Activated naive CD4-positive, alpha-beta T cell treated with anti-CD3 and anti-CD28 coated beads, Interleukin-2, amount 50 U/mL, for 24 hours (primary cell): Measurements from ENCODE around the gene CTXN3.

Experiments used
- H3K27ac Mint-ChIP-seq: one replicate; pipeline ENCODE4 v1.8.0; 2021; ENCODE audit warnings: mild to moderate bottlenecking, mixed read lengths
- H3K27me3 Mint-ChIP-seq: one replicate; pipeline ENCODE4 v1.8.0; 2021; ENCODE audit warnings: mixed read lengths
- H3K36me3 Mint-ChIP-seq: one replicate; pipeline ENCODE4 v1.8.0; 2021; ENCODE audit warnings: mixed read lengths
- H3K4me1 Mint-ChIP-seq: one replicate; pipeline ENCODE4 v1.8.0; 2021; ENCODE audit warnings: mixed read lengths
- H3K4me3 Mint-ChIP-seq: one replicate; pipeline ENCODE4 v1.8.0; 2021; ENCODE audit warnings: mild to moderate bottlenecking, mixed read lengths
- H3K9me3 Mint-ChIP-seq: one replicate; pipeline ENCODE4 v1.8.0; 2021; ENCODE audit warnings: mixed read lengths

The CTXN3 gene

GRCh38 chr5:127649018-127649439 lies at the start of gene CTXN3:
Gene CTXN3, plus strand, starts transcription at chr5:127649082. Its CDS starts 8,440 bp downstream, at chr5:127657522.
- no peak within 1 kb of the TSS for H3K4me3 Mint-ChIP-seq
- H3K4me1 Mint-ChIP-seq: no peaks in the 10 kb centered on the region
- no peaks in the 10 kb centered on the region for H3K9me3 Mint-ChIP-seq
- H3K27me3 Mint-ChIP-seq: no peaks in the 10 kb centered on the region
- no peak within 1 kb of the TSS for H3K27ac Mint-ChIP-seq
- no peaks in the 10 kb centered on the region for H3K36me3 Mint-ChIP-seq

GRCh38 chr5:127599320-127599719 lies 49.6 kb upstream of the CTXN3 start:
- Mint-ChIP-seq H3K9me3 (no peaks in the 10 kb centered on the region), H3K27ac (no peak overlapping the region), H3K4me1 (peaks cover 8% of the 10 kb centered on the region), H3K4me3 (no peak overlapping the region), H3K36me3 (no peaks in the 10 kb centered on the region), H3K27me3 (peaks cover 3% of the 10 kb centered on the region)

GRCh38 chr5:127599847-127600246 lies 49.0 kb upstream of the CTXN3 start:
- Mint-ChIP-seq H3K36me3 (no peaks in the 10 kb centered on the region), H3K27ac (no peak overlapping the region), H3K4me1 (peaks cover 8% of the 10 kb centered on the region), H3K4me3 (no peak overlapping the region), H3K27me3 (peaks cover 3% of the 10 kb centered on the region), H3K9me3 (no peaks in the 10 kb centered on the region)

- Mint-ChIP-seq H3K4me3 (no peak overlapping the region), H3K27ac (no peak overlapping the region), H3K9me3 (no peaks in the 10 kb centered on the region), H3K4me1 (no peaks in the 10 kb centered on the region), H3K36me3 (no peaks in the 10 kb centered on the region), H3K27me3 (peaks cover 3% of the 10 kb centered on the region)
These were observed 47.8 kb upstream of the CTXN3 start for GRCh38 chr5:127601111-127601510.

GRCh38 chr5:127601601-127602000 lies 47.3 kb upstream of the CTXN3 start:
- Mint-ChIP-seq H3K36me3 (no peaks in the 10 kb centered on the region), H3K9me3 (no peaks in the 10 kb centered on the region), H3K27ac (no peak overlapping the region), H3K27me3 (peaks cover 3% of the 10 kb centered on the region), H3K4me1 (no peaks in the 10 kb centered on the region), H3K4me3 (no peak overlapping the region)

GRCh38 chr5:127602481-127602880 lies 46.4 kb upstream of the CTXN3 start:
- Mint-ChIP-seq H3K9me3 (no peaks in the 10 kb centered on the region), H3K4me3 (no peak overlapping the region), H3K27me3 (peaks cover 3% of the 10 kb centered on the region), H3K27ac (no peak overlapping the region), H3K4me1 (no peaks in the 10 kb centered on the region), H3K36me3 (no peaks in the 10 kb centered on the region)

- Mint-ChIP-seq H3K4me3 (no peak overlapping the region), H3K9me3 (no peaks in the 10 kb centered on the region)
These were observed 45.7 kb upstream of the CTXN3 start for GRCh38 chr5:127602896-127603844.

GRCh38 chr5:127608077-127608660 lies 40.7 kb upstream of the CTXN3 start:
- Mint-ChIP-seq H3K4me1 (no peaks in the 10 kb centered on the region), H3K27me3 (peaks cover 3% of the 10 kb centered on the region), H3K4me3 (no peak overlapping the region), H3K9me3 (no peaks in the 10 kb centered on the region), H3K36me3 (no peaks in the 10 kb centered on the region), H3K27ac (no peak overlapping the region)

More at GRCh38 chr5:127602896-127603844, 45.7 kb upstream of the CTXN3 start:
- Mint-ChIP-seq H3K4me1 (no peaks in the 10 kb centered on the region), H3K36me3 (no peaks in the 10 kb centered on the region), H3K27me3 (peaks cover 3% of the 10 kb centered on the region), H3K27ac (no peak overlapping the region)

GRCh38 chr5:127609011-127609410 lies 39.9 kb upstream of the CTXN3 start:
- no peak overlapping the region for H3K4me3 Mint-ChIP-seq
- H3K4me1 Mint-ChIP-seq: no peaks in the 10 kb centered on the region
- no peaks in the 10 kb centered on the region for H3K36me3 Mint-ChIP-seq
- H3K27ac Mint-ChIP-seq: no peak overlapping the region
- H3K9me3 Mint-ChIP-seq: no peaks in the 10 kb centered on the region
- peaks cover 2% of the 10 kb centered on the region for H3K27me3 Mint-ChIP-seq

GRCh38 chr5:127609957-127610356 lies 38.9 kb upstream of the CTXN3 start:
- Mint-ChIP-seq H3K4me3 (no peak overlapping the region), H3K36me3 (no peaks in the 10 kb centered on the region), H3K27me3 (peaks cover 4% of the 10 kb centered on the region), H3K9me3 (no peaks in the 10 kb centered on the region), H3K4me1 (no peaks in the 10 kb centered on the region), H3K27ac (no peak overlapping the region)

- Mint-ChIP-seq H3K36me3 (no peaks in the 10 kb centered on the region), H3K27ac (no peak overlapping the region), H3K9me3 (no peaks in the 10 kb centered on the region), H3K4me3 (no peak overlapping the region), H3K27me3 (peaks cover 6% of the 10 kb centered on the region), H3K4me1 (no peaks in the 10 kb centered on the region)
These were observed 36.3 kb upstream of the CTXN3 start for GRCh38 chr5:127612441-127613141.

- Mint-ChIP-seq H3K27ac (no peak overlapping the region), H3K36me3 (no peaks in the 10 kb centered on the region), H3K4me1 (no peaks in the 10 kb centered on the region), H3K27me3 (peaks cover 6% of the 10 kb centered on the region), H3K9me3 (no peaks in the 10 kb centered on the region), H3K4me3 (no peak overlapping the region)
These were observed 33.0 kb upstream of the CTXN3 start for GRCh38 chr5:127615916-127616315.

- no peak overlapping the region for H3K4me3 Mint-ChIP-seq
- H3K27ac Mint-ChIP-seq: no peak overlapping the region
- no peaks in the 10 kb centered on the region for H3K4me1 Mint-ChIP-seq
- H3K36me3 Mint-ChIP-seq: no peaks in the 10 kb centered on the region
- no peaks in the 10 kb centered on the region for H3K9me3 Mint-ChIP-seq
- peaks cover 5% of the 10 kb centered on the region for H3K27me3 Mint-ChIP-seq
These were observed 28.9 kb upstream of the CTXN3 start for GRCh38 chr5:127619908-127620479.

- H3K9me3 Mint-ChIP-seq: no peaks in the 10 kb centered on the region
- H3K36me3 Mint-ChIP-seq: no peaks in the 10 kb centered on the region
- no peaks in the 10 kb centered on the region for H3K4me1 Mint-ChIP-seq
These were observed 27.1 kb upstream of the CTXN3 start for GRCh38 chr5:127621601-127622325.

GRCh38 chr5:127634007-127634406 lies 14.9 kb upstream of the CTXN3 start:
- Mint-ChIP-seq H3K4me1 (no peaks in the 10 kb centered on the region), H3K4me3 (no peak overlapping the region), H3K27ac (no peak overlapping the region), H3K36me3 (no peaks in the 10 kb centered on the region), H3K9me3 (no peaks in the 10 kb centered on the region), H3K27me3 (peaks cover 6% of the 10 kb centered on the region)

More at GRCh38 chr5:127621601-127622325, 27.1 kb upstream of the CTXN3 start:
- H3K27me3 Mint-ChIP-seq: peaks cover 4% of the 10 kb centered on the region
- no peak overlapping the region for H3K27ac Mint-ChIP-seq
- no peak overlapping the region for H3K4me3 Mint-ChIP-seq
